C4-2B (cell line): ENCODE results near the gene SRPX2.

Experiments
- ZFX ChIP-seq: fragments of 450-650 bp; IDR thresholded peaks from 2 replicates; pipeline ENCODE4 v1.6.1; 2017
- TF ChIP-seq, protein P1 (sequence below): fragments of 450-650 bp; conservative IDR thresholded peaks from 2 replicates; pipeline ENCODE4 v1.5.1; 2017; ENCODE audit warnings: mild to moderate bottlenecking

DNA sequence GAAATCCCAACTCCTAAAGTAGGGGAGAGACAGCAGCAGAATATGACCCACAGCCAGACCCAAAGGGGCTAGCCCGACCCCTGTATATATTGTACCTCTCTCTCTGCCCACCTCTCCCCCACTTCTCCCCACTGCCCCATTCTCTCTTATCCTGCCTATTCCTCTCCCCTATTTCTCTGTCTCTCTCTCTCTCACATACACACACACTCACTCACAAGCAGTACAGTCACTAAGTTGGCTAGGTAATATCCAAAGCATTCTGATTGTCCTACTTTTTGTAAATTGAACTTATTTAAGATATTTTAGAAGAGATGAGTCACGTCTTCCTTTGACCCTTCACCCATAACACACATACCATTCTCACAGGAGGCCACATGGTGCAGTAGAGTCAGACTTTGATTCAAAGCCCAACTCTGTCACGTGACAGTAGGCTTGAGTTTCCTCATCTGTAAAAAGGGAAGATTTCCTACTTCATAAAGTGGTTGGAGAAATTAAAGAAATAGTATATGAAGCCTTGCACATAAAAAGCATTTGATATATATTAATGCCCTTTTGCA is 29.5 kb downstream of the SRPX2 start:
- TF ChIP-seq, protein P1, sequence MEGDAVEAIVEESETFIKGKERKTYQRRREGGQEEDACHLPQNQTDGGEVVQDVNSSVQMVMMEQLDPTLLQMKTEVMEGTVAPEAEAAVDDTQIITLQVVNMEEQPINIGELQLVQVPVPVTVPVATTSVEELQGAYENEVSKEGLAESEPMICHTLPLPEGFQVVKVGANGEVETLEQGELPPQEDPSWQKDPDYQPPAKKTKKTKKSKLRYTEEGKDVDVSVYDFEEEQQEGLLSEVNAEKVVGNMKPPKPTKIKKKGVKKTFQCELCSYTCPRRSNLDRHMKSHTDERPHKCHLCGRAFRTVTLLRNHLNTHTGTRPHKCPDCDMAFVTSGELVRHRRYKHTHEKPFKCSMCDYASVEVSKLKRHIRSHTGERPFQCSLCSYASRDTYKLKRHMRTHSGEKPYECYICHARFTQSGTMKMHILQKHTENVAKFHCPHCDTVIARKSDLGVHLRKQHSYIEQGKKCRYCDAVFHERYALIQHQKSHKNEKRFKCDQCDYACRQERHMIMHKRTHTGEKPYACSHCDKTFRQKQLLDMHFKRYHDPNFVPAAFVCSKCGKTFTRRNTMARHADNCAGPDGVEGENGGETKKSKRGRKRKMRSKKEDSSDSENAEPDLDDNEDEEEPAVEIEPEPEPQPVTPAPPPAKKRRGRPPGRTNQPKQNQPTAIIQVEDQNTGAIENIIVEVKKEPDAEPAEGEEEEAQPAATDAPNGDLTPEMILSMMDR, result no peak
- TF ChIP-seq ZFX, result no peak
